SK-N-SH (cell line): ENCODE results near the gene OSBP. TPM values are rescaled to one million over a fixed set of nuclear protein-coding genes. Genes with fewer than 3 reads are reported as not detected.

Experiments used
- CTCF ChIA-PET: fragments of 300-600, 350-600 bp; formaldehyde crosslinking; extraction: SDS; loops from one replicate; lab custom pipeline; 2021; lab: Yijun Ruan, JAX
- POLR2A ChIA-PET: fragments of 350-600 bp; sonication (Branson Sonifier 250); formaldehyde crosslinking; extraction: SDS; loops from one replicate; lab custom pipeline; 2020; ENCODE audit warnings: antibody characterized with exemption, inconsistent platforms; lab: Yijun Ruan, JAX
- DNase-seq: peaks from one replicate; pipeline ENCODE4 v3.0.0; 2012
- H2AFZ ChIP-seq: fragments of 200-600 bp; sonication (generic); 2 replicates; pipeline ENCODE4 v1.8.1; 2016; ENCODE audit warnings: antibody characterized with exemption, mild to moderate bottlenecking, low read depth
- H3F3A ChIP-seq: fragments of 200-600 bp; sonication (generic); replicated peaks from 2 replicates; pipeline ENCODE3; 2016; ENCODE audit warnings: antibody characterized with exemption, mild to moderate bottlenecking; ENCODE audit not compliant: insufficient read depth
- H3K27ac ChIP-seq, 2 experiments: fragments of 200-500 bp in 1 of 2; fragments of 200-600 bp in 1 of 2; sonication (Bioruptor generic) in 1 of 2; sonication (generic), shearing (Covaris generic) in 1 of 2; 2 replicates each; pipeline versions ENCODE4 v1.5.1 to v1.6.1; 2014 to 2016; ENCODE audit warnings: low read depth in 2 of 2, inconsistent platforms in 1 of 2, low read length in 1 of 2, mild to moderate bottlenecking in 1 of 2, mixed read lengths in 1 of 2
- H3K27me3 ChIP-seq: fragments of 200-600 bp; sonication (generic), shearing (Covaris generic); 2 replicates; pipeline ENCODE4 v1.6.1; 2016; ENCODE audit warnings: mixed run types; ENCODE audit not compliant: insufficient read depth
- H3K36me3 ChIP-seq, 2 experiments: fragments of 200-500 bp in 1 of 2; fragments of 200-600 bp in 1 of 2; sonication (Bioruptor generic) in 1 of 2; sonication (generic) in 1 of 2; replicated peaks in 1 of 2; 2 replicates each; pipeline versions ENCODE3 to v1.5.1; 2014 to 2016; ENCODE audit warnings: low read length in 1 of 2, mild to moderate bottlenecking in 1 of 2; ENCODE audit not compliant: insufficient read depth in 2 of 2, control insufficient read depth in 1 of 2
- H3K4me1 ChIP-seq, 2 experiments: fragments of 200-500 bp in 1 of 2; fragments of 200-600 bp in 1 of 2; sonication (Bioruptor generic) in 1 of 2; sonication (generic), shearing (Covaris generic) in 1 of 2; 2 replicates each; pipeline versions ENCODE4 v1.5.1 to v1.6.1; 2014 to 2016; ENCODE audit warnings: low read depth in 1 of 2, low read length in 1 of 2, mixed run types in 1 of 2; ENCODE audit not compliant: insufficient read depth in 2 of 2, control insufficient read depth in 1 of 2
- H3K4me2 ChIP-seq: fragments of 200-600 bp; sonication (generic), shearing (Covaris generic); 2 replicates; pipeline ENCODE4 v1.6.1; 2017; ENCODE audit warnings: mixed run types
- H3K4me3 ChIP-seq, 2 experiments: fragments of 200-500 bp in 1 of 2; fragments of 200-600 bp in 1 of 2; sonication (Bioruptor generic) in 1 of 2; sonication (generic), shearing (Covaris generic) in 1 of 2; 2 replicates each; pipeline versions ENCODE4 v1.5.1 to v1.8.1; 2014 to 2016; ENCODE audit warnings: low read depth in 2 of 2, inconsistent platforms in 1 of 2, low read length in 1 of 2, mild to moderate bottlenecking in 1 of 2, mixed read lengths in 1 of 2, moderate library complexity in 1 of 2
- H3K79me2 ChIP-seq: fragments of 200-600 bp; sonication (generic); 2 replicates; pipeline ENCODE4 v1.8.1; 2017; ENCODE audit warnings: mild to moderate bottlenecking; ENCODE audit not compliant: insufficient read depth
- H3K9ac ChIP-seq: fragments of 200-600 bp; sonication (generic); 2 replicates; pipeline ENCODE4 v1.6.1; 2017; ENCODE audit warnings: mixed run types
- H3K9me2 ChIP-seq: fragments of 200-600 bp; sonication (generic); 2 replicates; pipeline ENCODE4 v1.6.1; 2017; ENCODE audit warnings: mixed run types
- H3K9me3 ChIP-seq: fragments of 200-600 bp; sonication (generic); 2 replicates; pipeline ENCODE4 v1.6.1; 2017; ENCODE audit warnings: mixed run types, mild to moderate bottlenecking, moderate library complexity
- H4K20me1 ChIP-seq: fragments of 200-600 bp; sonication (generic); 2 replicates; pipeline ENCODE4 v1.6.1; 2017; ENCODE audit warnings: mild to moderate bottlenecking, mixed run types; ENCODE audit not compliant: insufficient read depth
- ELF1 ChIP-seq: IDR thresholded peaks from 2 replicates; pipeline ENCODE4 v1.4.0; 2012
- EP300 ChIP-seq, 2 experiments: IDR thresholded peaks; 2 replicates each; pipeline versions ENCODE4 v1.4.0 to v1.6.1; 2012; ENCODE audit warnings: borderline replicate concordance in 1 of 2, low read depth in 1 of 2, low read length in 1 of 2
- FOSL2 ChIP-seq: IDR thresholded peaks from 2 replicates; pipeline ENCODE4 v1.4.0; 2012; ENCODE audit warnings: low read depth, mild to moderate bottlenecking, moderate library complexity, borderline replicate concordance
- FOXJ3 ChIP-seq: sonication (generic); formaldehyde crosslinking; IDR thresholded peaks from 2 replicates; pipeline ENCODE4 v1.5.1; 2020; ENCODE audit warnings: mild to moderate bottlenecking, missing genetic modification reagents
- GABPA ChIP-seq: IDR thresholded peaks from 2 replicates; pipeline ENCODE4 v1.4.0; 2012; ENCODE audit warnings: low read depth, mild to moderate bottlenecking
- JUND ChIP-seq: IDR thresholded peaks from 2 replicates; pipeline ENCODE4 v1.4.0; 2012
- MXI1 ChIP-seq: IDR thresholded peaks from 2 replicates; pipeline ENCODE4 v1.6.1; 2012; ENCODE audit warnings: mild to moderate bottlenecking, low read depth, low read length, improper control_type of control experiment
- PBX3 ChIP-seq: IDR thresholded peaks from 2 replicates; pipeline ENCODE4; 2012
- RCOR1 ChIP-seq: fragments of 150-350 bp; IDR thresholded peaks from 2 replicates; pipeline ENCODE4 v1.6.1; 2017; ENCODE audit warnings: antibody characterized with exemption, low read length
- RXRA ChIP-seq: IDR thresholded peaks from 2 replicates; pipeline ENCODE4 v1.4.0; 2012; ENCODE audit warnings: low read depth, mild to moderate bottlenecking, borderline replicate concordance
- TCF12 ChIP-seq: IDR thresholded peaks from 2 replicates; pipeline ENCODE4 v1.4.0; 2012
- TEAD4 ChIP-seq: IDR thresholded peaks from 2 replicates; pipeline ENCODE4 v1.4.0; 2012; ENCODE audit warnings: mild to moderate bottlenecking, borderline replicate concordance; ENCODE audit not compliant: insufficient read depth
- WGBS: methylation state at CpG from one replicate; pipeline ENCODE4 v1.1.6; 2017; ENCODE audit warnings: low lambda C conversion rate; 5-methylcytosine and 5-hydroxymethylcytosine counted together
- polyA plus RNA-seq, 3 experiments: library from polyadenylated mRNA; depleted of rRNA; stranded (reverse); fragments of >200 nt; gene quantifications; 2 replicates each; pipeline ENCODE4 v1.2.3, GENCODE V29; 2012
- TF ChIP-seq, protein P1 (sequence below): IDR thresholded peaks from 2 replicates; pipeline ENCODE4 v1.4.0; 2012; ENCODE audit warnings: low read depth
- TF ChIP-seq, protein P2 (sequence below): IDR thresholded peaks from 2 replicates; pipeline ENCODE4 v1.6.1; 2012; ENCODE audit warnings: mild to moderate bottlenecking, low read depth, low read length, moderate library complexity
- TF ChIP-seq, protein P3 (sequence below): fragments of 150-350 bp; IDR thresholded peaks from 2 replicates; pipeline ENCODE4 v1.6.1; 2017; ENCODE audit warnings: antibody characterized with exemption, low read length, low read depth, borderline replicate concordance
- TF ChIP-seq, protein P4 (sequence below): IDR thresholded peaks from 2 replicates; pipeline ENCODE4 v1.4.0; 2012; ENCODE audit warnings: low read depth, borderline replicate concordance

Gene OSBP
- polyA plus RNA-seq, 1 of the 3 experiments (the other 2 are of a cell fraction): 12.1 TPM

DNA sequence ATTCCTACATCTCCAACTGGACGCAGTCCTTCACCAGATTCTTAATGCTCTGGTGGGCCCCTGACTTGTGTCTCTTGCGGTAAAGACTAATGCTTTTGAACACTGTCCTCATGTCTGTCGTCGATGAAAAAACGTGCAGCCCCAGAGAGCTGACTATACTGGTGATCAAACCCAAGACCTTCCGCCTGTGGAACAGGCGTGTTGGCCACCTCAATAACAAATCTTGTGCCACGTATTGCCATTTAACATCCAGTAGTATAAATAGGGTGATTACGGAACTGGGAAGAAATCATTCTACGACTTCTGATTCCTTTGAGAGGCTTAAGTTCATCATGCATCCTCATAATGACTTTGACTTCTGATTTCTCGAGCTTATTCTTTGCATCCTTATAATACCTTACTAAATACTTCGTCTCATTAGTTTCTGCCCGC, 58.6 kb downstream of the OSBP start:
- Histone ChIP-seq H3K4me3 (peak overlapping the region; percentile 61 to 62), H3K36me3 (no peaks in the 10 kb centered on the region), H3K9ac (peak overlapping the region; percentile 67; the same call in 1 of the 2 replicates), H3K27me3 (no peaks in the 10 kb centered on the region), H3K79me2 (no peaks in the 10 kb centered on the region), H2AFZ (peak overlapping the region; percentile 92), H3F3A (peaks cover 54% of the 10 kb centered on the region), H3K9me2 (no peaks in the 10 kb centered on the region), H3K9me3 (no peaks in the 10 kb centered on the region), H3K4me2 (peak overlapping the region; percentile 87), H3K27ac (peak overlapping the region; percentile 62 to 80), H4K20me1 (no peaks in the 10 kb centered on the region), H3K4me1 (peaks cover 0 to 5% of the 10 kb centered on the region in 2 experiments; a peak in 2 of 4 replicates)
- ChIA-PET CTCF (interaction anchor here (1.2 kb wide), 1 partner anchor 9 kb away, joined by 6 read pairs; no protein-coding TSS in a partner anchor), POLR2A (no interaction called here)
- DNase-seq: peak; percentile 20
- 11% methylated on average over 13 of the region's 13 CpGs for WGBS
- TF ChIP-seq, protein P1, sequence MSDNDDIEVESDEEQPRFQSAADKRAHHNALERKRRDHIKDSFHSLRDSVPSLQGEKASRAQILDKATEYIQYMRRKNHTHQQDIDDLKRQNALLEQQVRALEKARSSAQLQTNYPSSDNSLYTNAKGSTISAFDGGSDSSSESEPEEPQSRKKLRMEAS: 0 out of 2 replicates have a peak, but pooled peaks have one; percentile 5
- no peak for TF ChIP-seq ELF1

DNA sequence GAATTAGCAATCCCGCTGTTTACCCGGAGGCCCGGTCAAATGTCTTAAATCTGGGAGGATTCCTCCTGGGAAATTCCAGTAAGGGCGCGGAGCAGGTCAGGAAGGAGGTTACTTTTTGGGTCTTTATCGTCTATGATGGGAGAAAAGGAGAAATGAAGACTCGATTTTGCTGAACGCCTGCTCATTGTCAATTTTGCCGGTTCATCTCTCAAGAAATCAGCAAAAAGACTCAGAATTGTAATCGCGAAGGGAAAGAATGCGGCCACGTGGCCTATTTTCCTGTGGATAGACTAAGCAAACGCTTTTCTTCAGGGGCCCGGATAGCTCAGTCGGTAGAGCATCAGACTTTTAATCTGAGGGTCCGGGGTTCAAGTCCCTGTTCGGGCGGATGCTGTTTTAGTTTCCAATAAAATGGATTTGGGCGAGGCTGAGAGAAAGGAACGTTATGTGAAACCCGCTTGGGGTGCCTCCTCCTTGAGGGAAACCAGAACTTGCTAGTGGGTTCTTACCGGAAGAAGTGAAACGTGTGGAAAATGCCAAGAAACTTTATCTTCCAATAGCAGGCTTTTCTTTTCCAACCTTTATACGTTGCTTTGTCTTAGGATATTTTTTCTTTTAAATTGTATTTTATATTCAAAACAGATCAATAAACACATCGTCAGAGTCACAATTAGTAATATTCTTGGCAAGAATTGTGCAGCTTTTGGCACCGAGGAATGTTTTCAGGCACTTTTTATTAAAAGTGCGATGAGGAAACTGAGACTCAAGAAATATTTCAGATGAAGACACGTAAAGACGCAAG, 59.3 kb downstream of the OSBP start:
- Histone ChIP-seq H3K4me3 (peak overlapping the region; percentile 61 to 62), H2AFZ (peak overlapping the region; percentile 92), H3F3A (peaks cover 52% of the 10 kb centered on the region), H3K9me3 (no peaks in the 10 kb centered on the region), H3K27ac (peak overlapping the region; percentile 63 to 80), H4K20me1 (no peaks in the 10 kb centered on the region), H3K36me3 (no peaks in the 10 kb centered on the region), H3K27me3 (no peaks in the 10 kb centered on the region), H3K9ac (peak overlapping the region; percentile 67; the same call in 1 of the 2 replicates), H3K79me2 (no peaks in the 10 kb centered on the region), H3K4me1 (peaks cover 0 to 5% of the 10 kb centered on the region in 2 experiments; a peak in 2 of 4 replicates), H3K9me2 (no peaks in the 10 kb centered on the region), H3K4me2 (peak overlapping the region; percentile 87)
- CTCF ChIA-PET: interaction anchor here (1.2 kb wide), 1 partner anchor 10 kb away, joined by 6 read pairs; no protein-coding TSS in a partner anchor
- peak; percentile 41 for DNase-seq
- WGBS: 6% methylated on average over 30 of the region's 30 CpGs
- POLR2A ChIA-PET: no interaction called here
- no peak for TF ChIP-seq TCF12
- TF ChIP-seq RXRA: peak; percentile 74
- TF ChIP-seq RCOR1: peak; percentile 69
- TF ChIP-seq JUND: no peak
- 0 out of 2 replicates have a peak, but pooled peaks have one; percentile 25 for TF ChIP-seq GABPA
- TF ChIP-seq, protein P1: peak; percentile 95
- no peak for TF ChIP-seq PBX3
- TF ChIP-seq, protein P2, sequence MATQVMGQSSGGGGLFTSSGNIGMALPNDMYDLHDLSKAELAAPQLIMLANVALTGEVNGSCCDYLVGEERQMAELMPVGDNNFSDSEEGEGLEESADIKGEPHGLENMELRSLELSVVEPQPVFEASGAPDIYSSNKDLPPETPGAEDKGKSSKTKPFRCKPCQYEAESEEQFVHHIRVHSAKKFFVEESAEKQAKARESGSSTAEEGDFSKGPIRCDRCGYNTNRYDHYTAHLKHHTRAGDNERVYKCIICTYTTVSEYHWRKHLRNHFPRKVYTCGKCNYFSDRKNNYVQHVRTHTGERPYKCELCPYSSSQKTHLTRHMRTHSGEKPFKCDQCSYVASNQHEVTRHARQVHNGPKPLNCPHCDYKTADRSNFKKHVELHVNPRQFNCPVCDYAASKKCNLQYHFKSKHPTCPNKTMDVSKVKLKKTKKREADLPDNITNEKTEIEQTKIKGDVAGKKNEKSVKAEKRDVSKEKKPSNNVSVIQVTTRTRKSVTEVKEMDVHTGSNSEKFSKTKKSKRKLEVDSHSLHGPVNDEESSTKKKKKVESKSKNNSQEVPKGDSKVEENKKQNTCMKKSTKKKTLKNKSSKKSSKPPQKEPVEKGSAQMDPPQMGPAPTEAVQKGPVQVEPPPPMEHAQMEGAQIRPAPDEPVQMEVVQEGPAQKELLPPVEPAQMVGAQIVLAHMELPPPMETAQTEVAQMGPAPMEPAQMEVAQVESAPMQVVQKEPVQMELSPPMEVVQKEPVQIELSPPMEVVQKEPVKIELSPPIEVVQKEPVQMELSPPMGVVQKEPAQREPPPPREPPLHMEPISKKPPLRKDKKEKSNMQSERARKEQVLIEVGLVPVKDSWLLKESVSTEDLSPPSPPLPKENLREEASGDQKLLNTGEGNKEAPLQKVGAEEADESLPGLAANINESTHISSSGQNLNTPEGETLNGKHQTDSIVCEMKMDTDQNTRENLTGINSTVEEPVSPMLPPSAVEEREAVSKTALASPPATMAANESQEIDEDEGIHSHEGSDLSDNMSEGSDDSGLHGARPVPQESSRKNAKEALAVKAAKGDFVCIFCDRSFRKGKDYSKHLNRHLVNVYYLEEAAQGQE: no peak
- TF ChIP-seq TEAD4: peak; percentile 92
- TF ChIP-seq MXI1: peak; percentile 81
- TF ChIP-seq EP300 (IDR thresholded peaks at IDR 0.05; ENCODE audit: borderline replicate concordance in 1 of 2, low read depth in 1 of 2, low read length in 1 of 2): no peak
- TF ChIP-seq, protein P3, sequence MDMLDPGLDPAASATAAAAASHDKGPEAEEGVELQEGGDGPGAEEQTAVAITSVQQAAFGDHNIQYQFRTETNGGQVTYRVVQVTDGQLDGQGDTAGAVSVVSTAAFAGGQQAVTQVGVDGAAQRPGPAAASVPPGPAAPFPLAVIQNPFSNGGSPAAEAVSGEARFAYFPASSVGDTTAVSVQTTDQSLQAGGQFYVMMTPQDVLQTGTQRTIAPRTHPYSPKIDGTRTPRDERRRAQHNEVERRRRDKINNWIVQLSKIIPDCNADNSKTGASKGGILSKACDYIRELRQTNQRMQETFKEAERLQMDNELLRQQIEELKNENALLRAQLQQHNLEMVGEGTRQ: no peak
- TF ChIP-seq FOXJ3 (CRISPR knock-in tag): no peak
- peak; percentile 41; the same call in 1 of the 2 replicates for TF ChIP-seq FOSL2
- TF ChIP-seq, protein P4, sequence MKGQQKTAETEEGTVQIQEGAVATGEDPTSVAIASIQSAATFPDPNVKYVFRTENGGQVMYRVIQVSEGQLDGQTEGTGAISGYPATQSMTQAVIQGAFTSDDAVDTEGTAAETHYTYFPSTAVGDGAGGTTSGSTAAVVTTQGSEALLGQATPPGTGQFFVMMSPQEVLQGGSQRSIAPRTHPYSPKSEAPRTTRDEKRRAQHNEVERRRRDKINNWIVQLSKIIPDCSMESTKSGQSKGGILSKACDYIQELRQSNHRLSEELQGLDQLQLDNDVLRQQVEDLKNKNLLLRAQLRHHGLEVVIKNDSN: peak; percentile 85
